ENCODE measurements around the gene STIM2.

DNA sequence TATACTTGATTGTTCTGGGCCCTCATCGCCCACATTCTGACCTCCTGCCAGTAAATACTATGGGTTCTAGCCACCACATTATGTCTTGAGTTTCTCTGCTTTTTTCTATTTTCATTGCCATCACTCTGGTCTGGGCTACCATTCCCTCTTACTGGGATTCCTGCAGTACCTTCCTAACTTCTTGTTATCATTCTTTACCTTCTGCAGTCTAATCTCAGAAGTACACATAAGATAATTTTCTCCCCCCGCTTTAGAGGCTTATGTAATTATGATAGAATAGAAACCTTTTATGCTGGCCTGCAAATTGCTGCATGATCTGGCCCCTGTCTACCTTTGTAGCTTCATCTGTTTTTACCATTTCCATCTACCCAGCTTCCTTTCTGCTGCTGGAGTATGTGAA is 19.2 kb downstream of the STIM2 start:
- TF ChIP-seq, protein P1, sequence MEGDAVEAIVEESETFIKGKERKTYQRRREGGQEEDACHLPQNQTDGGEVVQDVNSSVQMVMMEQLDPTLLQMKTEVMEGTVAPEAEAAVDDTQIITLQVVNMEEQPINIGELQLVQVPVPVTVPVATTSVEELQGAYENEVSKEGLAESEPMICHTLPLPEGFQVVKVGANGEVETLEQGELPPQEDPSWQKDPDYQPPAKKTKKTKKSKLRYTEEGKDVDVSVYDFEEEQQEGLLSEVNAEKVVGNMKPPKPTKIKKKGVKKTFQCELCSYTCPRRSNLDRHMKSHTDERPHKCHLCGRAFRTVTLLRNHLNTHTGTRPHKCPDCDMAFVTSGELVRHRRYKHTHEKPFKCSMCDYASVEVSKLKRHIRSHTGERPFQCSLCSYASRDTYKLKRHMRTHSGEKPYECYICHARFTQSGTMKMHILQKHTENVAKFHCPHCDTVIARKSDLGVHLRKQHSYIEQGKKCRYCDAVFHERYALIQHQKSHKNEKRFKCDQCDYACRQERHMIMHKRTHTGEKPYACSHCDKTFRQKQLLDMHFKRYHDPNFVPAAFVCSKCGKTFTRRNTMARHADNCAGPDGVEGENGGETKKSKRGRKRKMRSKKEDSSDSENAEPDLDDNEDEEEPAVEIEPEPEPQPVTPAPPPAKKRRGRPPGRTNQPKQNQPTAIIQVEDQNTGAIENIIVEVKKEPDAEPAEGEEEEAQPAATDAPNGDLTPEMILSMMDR (conservative IDR thresholded peaks at IDR 0.05 in 1 of 2, IDR thresholded peaks at IDR 0.05 in 1 of 2; ENCODE audit: low read depth in 1 of 2, low read length in 2 of 2) = no peak
- no peak for TF ChIP-seq EZH2 (IDR thresholded peaks at IDR 0.05; ENCODE audit: low read length, missing control alignments)
